GM23338 (cell line): Measurements from ENCODE around the gene BLM. TPM values are rescaled to one million over a fixed set of nuclear protein-coding genes. Genes with fewer than 3 reads are reported as not detected.

Experiments
- CREB1 ChIP-seq: fragments of 250-450 bp; sonication (Bioruptor Pico); IDR thresholded peaks from 2 replicates; pipeline ENCODE4 v1.5.0; 2020; ENCODE audit warnings: low read depth, mild to moderate bottlenecking, moderate library complexity
- CTCF ChIP-seq, 2 experiments: fragments of 200-600 bp in 1 of 2; sonication (generic) in 1 of 2; conservative IDR thresholded peaks; 2 replicates each; pipeline versions ENCODE4 v1.5.1 to v1.6.1; 2016 to 2017; ENCODE audit warnings: antibody characterized with exemption in 2 of 2, low read depth in 2 of 2, mild to moderate bottlenecking in 2 of 2, moderate library complexity in 1 of 2
- ETS1 ChIP-seq: IDR thresholded peaks from 2 replicates; pipeline ENCODE4 v1.6.1; 2016; ENCODE audit warnings: antibody characterized with exemption
- EZH2 ChIP-seq: fragments of 200-600 bp; sonication (generic); IDR thresholded peaks from one replicate; pipeline ENCODE4 v1.8.0; 2017; ENCODE audit warnings: antibody characterized with exemption, mild to moderate bottlenecking, low read depth; ENCODE audit not compliant: unreplicated experiment
- EZH2phosphoT487 ChIP-seq: fragments of 200-600 bp; sonication (generic); IDR thresholded peaks from one replicate; pipeline ENCODE4 v1.8.1; 2018; ENCODE audit warnings: antibody characterized with exemption; ENCODE audit not compliant: unreplicated experiment
- JUNB ChIP-seq: IDR thresholded peaks from one replicate; pipeline ENCODE4 v1.6.1; 2016; ENCODE audit warnings: antibody characterized with exemption; ENCODE audit not compliant: unreplicated experiment
- NANOG ChIP-seq: IDR thresholded peaks from 2 replicates; pipeline ENCODE4 v1.6.1; 2016; ENCODE audit warnings: antibody characterized with exemption, borderline replicate concordance
- POLR2AphosphoS5 ChIP-seq: IDR thresholded peaks from 2 replicates; pipeline ENCODE4 v1.6.1; 2016; ENCODE audit warnings: antibody characterized with exemption, low read depth
- STAT1 ChIP-seq: IDR thresholded peaks from one replicate; pipeline ENCODE4 v1.6.1; 2016; ENCODE audit warnings: antibody characterized with exemption; ENCODE audit not compliant: unreplicated experiment
- ZNF114 ChIP-seq: fragments of 250-450 bp; sonication (Bioruptor Pico); IDR thresholded peaks from 2 replicates; pipeline ENCODE4 v1.5.0; 2020; ENCODE audit warnings: mild to moderate bottlenecking, moderate library complexity
- ZNF331 ChIP-seq: fragments of 250-450 bp; sonication (Bioruptor Pico); IDR thresholded peaks from 2 replicates; pipeline ENCODE4 v1.5.0; 2020; ENCODE audit warnings: low read depth, mild to moderate bottlenecking, moderate library complexity
- ZNF462 ChIP-seq: fragments of 250-450 bp; sonication (Bioruptor Pico); IDR thresholded peaks from 2 replicates; pipeline ENCODE4 v1.5.0; 2020; ENCODE audit warnings: mild to moderate bottlenecking, moderate library complexity
- polyA plus RNA-seq: library from polyadenylated mRNA; unstranded; fragments of >200 nt; fragmentation: Nextera tagmentation; extraction: Ambion mirVana; gene quantifications from 2 replicates; pipeline ENCODE4 v1.2.1, GENCODE V29; 2016
- total RNA-seq: library from RNA; depleted of rRNA; stranded (reverse); fragments of >200 nt; shearing (Covaris generic); gene quantifications from 2 replicates; pipeline ENCODE4 v1.2.3, GENCODE V29; 2014

Gene BLM
- total and polyA plus RNA-seq, 2 experiments from 2014 or later: 43.1 to 43.3 TPM

GRCh38 chr15:90829126-90829525 lies 112.0 kb downstream of the BLM start (continued):
- TF ChIP-seq ZNF462 (CRISPR knock-in tag): no peak
- no peak for TF ChIP-seq JUNB
- TF ChIP-seq EZH2phosphoT487: no peak
- no peak for TF ChIP-seq CTCF (conservative IDR thresholded peaks at IDR 0.05; ENCODE audit: low read depth in 2 of 2)
- TF ChIP-seq ZNF331 (CRISPR knock-in tag): no peak
- no peak for TF ChIP-seq NANOG
- TF ChIP-seq CREB1 (CRISPR knock-in tag): no peak
- no peak for TF ChIP-seq ZNF114 (CRISPR knock-in tag)
- TF ChIP-seq POLR2AphosphoS5: no peak
- TF ChIP-seq STAT1: no peak
- no peak for TF ChIP-seq EZH2
- TF ChIP-seq ETS1: no peak
